GM18499 (cell line): ENCODE measurements around the gene PPP1R16B.
"Not testable (repeated sequence)": the region's sequence is repeated elsewhere in the genome, so short reads cannot be mapped to it uniquely, and the experiment has no call there.

Experiments used
- ATAC-seq: cut with Tn5 transposase; IDR thresholded peaks from one replicate; pipeline ENCODE4 v1.9.1; 2021; ENCODE audit warnings: moderate number of reproducible peaks; ENCODE audit not compliant: insufficient read depth, unreplicated experiment

The PPP1R16B gene

DNA sequence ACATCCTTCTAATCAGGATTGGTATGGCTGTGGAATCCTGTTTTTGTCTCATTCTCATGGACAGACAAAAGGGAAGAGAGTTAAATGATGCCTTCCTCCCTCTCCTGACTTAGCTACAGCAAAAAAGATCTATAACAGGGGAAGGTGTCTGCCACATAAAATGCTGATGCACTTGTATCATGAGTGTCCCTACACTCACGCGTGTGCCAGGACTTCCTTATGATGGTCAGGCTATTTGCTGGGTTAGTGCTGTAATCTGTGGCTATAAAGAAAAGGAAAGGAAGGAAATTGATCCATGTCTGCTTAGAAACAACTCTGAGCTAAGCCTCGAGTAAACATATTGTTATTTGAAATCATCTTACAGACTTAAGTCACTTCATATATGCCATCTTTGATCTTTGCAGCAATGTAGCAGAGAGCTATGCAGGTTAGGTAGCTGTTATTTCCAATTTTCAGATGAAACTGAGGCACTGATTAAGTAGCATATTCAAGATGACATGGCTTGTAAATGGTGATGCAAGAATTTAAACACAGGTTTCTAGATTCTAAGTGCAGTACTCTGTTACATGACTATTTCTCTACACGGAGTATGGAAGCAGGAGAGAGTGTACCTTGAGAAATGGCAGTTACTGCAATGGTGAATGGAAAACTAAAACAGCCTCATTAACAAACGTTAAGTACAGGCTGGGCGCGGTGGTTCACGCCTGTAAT is 148.3 kb downstream of the PPP1R16B start:
- no peak for ATAC-seq

DNA sequence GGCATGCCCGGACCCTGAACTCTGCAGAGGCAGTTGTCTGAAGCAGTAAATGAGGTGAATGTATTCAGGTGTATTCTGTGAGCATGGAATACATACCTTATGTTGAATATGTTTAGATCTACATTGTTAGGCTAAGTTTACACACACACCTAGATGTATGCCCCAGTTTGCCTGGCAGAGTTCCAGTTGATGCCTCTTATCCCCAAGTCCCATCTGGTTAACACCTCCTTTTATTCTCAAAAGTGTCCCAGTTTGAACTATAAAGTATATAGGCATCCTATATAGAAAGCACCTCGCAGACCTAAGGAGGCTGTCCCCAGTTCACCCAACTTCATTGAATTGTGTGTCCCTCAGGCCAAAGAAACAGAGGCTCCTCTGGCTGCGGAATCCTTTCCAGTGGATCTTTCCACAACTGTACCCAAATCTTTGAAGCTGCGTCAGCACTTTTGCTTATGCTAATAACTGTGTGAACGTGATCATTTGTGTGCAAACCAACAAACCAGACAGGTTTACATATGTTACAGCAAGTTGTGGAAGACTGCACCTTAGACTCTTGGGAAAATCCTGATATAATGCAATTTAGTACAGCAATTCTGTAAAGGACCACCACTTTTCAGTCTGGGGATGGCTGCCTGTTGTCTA is 151.9 kb downstream of the PPP1R16B start:
- no peak for ATAC-seq

DNA sequence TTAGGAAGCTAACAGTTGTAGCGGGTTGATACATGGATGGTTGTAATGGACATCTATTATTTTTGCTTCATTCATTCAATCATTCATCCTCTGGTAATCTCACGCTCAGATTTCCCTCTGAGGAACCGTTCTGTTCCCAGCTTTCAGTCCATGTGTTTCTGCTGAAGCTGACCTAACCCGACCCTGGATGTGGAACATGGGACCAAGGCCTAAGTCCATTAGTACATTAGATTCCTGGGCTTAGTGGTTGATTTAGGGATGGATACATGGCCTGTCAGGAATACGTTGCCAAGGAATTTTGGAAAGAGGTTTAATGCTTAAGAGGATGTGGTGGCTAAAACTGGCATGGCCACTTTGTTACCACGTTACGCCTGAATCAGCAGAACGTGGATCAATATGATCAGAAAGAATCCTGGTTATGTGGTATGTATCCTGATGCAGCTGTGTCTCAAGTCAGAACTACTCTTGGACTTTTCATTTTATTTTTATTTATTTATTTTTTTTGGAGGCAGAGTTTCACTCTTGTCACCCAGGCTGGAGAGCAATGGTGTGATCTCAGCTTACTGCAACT is 152.5 kb downstream of the PPP1R16B start:
- no peak for ATAC-seq

DNA sequence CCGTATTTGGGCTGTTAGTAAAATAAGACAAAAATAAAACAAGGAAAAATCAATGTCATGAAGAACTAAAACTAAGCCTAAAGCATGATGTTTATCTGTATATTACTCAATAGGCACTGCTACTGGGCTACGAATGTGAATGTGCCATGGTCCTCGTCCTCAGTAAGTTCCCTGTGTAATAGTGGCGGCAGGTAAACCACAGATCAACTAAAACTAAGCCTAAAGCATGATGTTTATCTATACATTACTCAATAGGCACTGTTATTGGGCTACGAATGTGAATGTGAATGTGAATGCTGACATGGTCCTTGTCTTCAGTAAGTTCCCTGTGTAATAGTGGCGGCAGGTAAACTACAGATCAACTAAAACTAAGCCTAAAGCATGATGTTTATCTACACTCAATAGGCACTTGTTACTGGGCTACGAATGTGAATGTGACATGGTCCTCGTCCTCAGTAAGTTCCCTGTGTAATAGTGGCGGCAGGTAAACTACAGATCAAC is 154.7 kb downstream of the PPP1R16B start:
- ATAC-seq, result not testable (repeated sequence)

DNA sequence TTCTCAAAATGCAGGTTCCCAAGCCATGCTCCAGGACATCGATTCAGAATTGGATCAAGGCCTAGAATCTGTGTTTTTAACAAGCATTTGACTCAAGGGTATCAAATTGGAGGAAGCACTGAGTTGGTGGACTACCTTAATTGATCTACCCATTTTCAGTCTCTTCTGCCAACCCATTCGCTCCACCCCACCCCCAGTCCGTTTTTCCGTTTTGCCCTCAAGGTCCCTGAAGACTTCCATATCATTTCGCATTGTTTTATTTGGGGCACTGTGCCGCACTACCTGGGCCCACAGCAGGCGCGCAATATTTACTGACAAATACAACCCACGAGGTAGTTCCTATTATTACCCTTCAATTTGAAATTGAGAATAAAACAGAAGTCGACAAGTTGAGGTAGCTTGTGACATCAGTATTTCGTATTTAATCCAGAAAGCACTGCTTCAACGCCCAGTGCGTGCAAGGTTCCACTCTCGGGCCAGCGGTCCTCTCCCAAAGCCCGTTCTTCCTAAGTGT is 156.1 kb downstream of the PPP1R16B start:
- no peak for ATAC-seq

DNA sequence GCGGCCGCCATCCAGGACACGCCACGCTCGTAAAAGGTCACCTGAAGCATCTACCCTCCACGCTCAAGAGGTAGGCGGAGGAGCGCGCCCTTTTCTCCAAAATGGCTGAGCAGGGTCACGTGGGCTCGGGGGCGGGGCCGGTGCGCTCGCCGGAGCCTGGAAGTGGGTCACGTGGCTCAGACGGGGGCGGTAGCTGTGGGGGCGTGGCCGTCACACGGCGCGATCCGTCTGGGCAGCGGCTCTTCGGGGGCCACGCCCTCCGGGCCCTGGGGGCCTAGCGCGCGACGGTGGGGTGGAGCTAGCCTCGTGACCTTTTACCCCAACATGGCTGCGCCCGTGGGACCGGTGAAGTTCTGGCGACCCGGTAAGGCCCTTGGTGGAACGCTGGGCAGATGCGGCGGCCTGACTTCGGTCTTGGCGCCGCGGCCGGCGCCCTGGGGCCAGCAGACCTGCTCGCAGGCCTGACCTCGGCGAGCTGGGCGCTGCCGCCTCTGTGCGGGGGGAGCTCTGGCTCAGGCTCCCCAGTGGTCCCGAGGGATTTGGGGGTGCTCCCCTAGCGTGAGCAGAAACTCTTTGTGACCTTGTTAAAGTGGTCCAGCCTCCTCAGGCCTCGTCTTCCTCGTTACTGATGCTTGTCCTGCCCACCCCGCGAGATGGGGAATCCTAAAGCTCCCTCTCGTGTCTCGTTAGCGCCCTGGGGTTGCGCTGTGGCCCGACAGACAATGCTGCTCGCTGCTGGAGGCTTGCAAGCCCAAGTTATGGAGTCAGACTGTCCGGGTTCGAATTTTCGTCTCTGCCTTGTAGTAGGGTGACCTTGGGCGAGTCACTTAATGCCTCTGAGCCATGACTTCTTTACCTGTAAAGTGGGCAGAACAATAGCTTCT is 156.8 kb downstream of the PPP1R16B start, which contains the start of gene DHX35:
TSS of gene DHX35 (plus strand) at position 301 of the 884 bp plus-strand sequence. CDS start at position 325, 24 bp downstream.
- ATAC-seq, result peak; percentile 75

DNA sequence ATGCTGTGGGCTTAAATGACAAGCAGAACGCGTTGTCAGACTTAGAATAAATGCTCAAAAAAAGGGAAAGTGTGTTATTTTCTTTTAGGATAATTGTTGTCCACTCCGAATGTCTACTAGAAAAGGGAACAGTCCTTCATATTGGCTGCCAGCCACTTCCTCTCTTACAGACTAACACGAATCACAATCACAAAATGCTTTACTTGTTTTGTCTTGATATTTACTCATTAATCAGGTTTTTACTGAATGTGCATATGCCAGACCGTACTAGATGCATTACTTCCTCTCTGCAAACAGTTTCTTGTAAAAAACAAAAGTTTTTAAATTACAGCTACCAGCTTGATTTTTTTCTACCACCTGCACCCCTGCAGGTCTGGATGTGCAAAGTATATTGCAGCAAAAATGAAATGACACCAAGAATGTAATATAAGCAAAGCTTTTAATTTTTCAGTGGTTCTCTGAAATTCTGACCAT is 157.5 kb downstream of the PPP1R16B start:
- ATAC-seq, result no peak

DNA sequence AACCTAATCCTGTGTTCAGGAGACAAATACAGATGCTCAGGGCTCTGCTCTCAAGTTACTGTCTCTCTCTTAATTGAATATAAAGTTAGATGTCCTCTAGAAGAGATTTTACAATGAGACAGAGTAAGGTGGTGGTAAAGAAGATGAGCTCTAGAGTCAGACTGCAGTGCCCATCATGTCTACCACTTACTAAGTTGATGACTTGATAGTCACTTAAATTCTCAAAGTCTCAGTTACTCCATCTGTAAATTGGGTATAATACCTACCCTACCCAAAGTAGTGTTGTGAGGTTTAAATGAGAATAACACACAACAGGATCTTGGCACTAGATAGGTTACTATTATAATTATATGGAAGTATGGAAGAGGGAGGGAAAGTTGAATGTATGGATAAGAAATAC is 158.2 kb downstream of the PPP1R16B start:
- no peak for ATAC-seq

DNA sequence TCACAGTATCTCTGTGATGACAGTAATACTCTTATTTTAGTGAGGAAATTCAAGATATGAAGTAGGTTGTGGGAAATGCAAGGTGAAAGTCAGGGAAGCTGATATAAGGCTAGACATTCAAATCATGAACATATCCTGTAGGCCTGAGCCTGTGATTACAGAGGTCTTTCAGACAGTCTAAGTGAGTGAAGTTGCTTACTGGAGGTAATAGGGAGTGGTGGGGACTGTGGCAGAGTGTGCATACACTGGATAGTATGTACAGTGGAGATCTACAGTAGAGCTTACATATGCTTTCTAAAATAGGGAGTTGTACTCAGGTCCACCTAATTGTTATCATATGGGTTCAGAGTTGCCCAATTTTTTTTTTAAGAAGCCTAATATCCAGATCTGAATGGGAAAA is 159.8 kb downstream of the PPP1R16B start:
- no peak for ATAC-seq

DNA sequence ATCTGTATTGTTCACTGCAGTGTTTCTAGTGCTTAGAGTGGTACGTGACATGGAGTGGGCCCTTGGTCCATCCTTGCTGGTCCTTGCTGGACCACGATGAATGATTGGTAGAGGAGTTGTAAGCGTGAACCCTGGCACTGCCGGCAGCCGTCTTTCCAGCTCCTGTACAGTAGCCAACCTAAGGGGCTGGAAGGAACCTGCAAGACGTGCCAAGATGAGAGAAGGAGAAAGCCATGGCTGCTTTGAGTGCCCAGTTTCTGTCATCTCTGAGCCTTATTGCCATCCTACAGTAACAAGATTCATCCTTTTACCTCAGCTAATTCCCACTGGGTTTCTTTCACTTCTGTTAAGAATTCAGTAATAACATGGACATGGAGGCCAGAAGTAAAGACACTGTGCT is 162.6 kb downstream of the PPP1R16B start:
- no peak for ATAC-seq

DNA sequence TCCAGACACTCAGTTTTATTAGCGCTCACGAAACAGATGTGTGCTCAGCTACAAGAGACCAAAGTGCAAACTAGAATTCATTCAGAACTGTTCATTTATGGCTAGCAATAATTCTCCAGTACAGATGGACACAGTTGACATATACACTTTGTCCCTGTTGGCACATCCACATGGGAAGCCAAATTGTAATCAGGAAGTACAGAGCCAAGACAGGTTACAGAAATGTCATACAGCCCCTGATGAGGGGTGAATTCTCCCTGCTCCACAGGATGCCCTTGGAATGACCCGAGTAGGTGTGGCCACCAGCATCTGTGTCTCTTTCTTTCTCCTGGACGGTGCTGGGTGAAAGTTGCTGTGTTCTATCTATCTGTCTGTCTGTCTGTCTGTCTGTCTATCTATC is 164.2 kb downstream of the PPP1R16B start:
- no peak for ATAC-seq

DNA sequence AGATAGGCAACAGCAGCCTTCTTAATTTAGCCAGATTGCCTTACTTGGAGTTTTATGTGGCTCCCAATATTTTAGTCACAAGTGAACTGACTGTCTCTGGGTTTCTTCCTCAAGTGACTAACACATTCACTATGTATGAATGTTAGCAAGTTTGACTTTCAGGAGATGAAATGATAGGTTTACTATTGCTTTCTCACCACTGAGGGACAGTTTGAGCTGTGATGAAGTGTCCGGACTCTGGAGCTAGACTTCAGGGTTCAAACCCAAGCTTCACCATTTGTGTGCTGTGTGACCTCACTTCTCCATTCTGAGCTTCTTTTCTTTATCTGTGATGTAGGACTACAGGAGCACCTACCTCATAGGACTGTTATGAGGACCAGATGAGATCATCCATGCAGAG is 164.8 kb downstream of the PPP1R16B start:
- no peak for ATAC-seq
